GM10248 (cell line): ENCODE results near the gene GPD2.

ENCODE experiments used
- CTCF ChIA-PET: fragments of 300-600 bp; sonication (Branson Sonifier 250); formaldehyde crosslinking; extraction: SDS; loops from one replicate; lab custom pipeline; 2021; ENCODE audit warnings: antibody characterized with exemption; lab: Yijun Ruan, JAX
- POLR2A ChIA-PET: fragments of 350-650 bp; sonication (Branson Sonifier 250); formaldehyde crosslinking; extraction: SDS; loops from one replicate; lab custom pipeline; 2020; ENCODE audit warnings: antibody characterized with exemption; lab: Yijun Ruan, JAX
- DNase-seq: peaks from one replicate; pipeline ENCODE4 v3.0.0; 2012; ENCODE audit errors: extremely low spot score
- TF ChIP-seq, protein P1 (sequence below): IDR thresholded peaks from 2 replicates; pipeline ENCODE4 v1.5.1; 2012; ENCODE audit warnings: mild to moderate bottlenecking, low read depth; ENCODE audit errors: extremely low read depth, missing control alignments, control extremely low read depth

Gene GPD2

GRCh38 chr2:156574112-156574511 lies 137.9 kb downstream of the GPD2 start:
- TF ChIP-seq, protein P1, sequence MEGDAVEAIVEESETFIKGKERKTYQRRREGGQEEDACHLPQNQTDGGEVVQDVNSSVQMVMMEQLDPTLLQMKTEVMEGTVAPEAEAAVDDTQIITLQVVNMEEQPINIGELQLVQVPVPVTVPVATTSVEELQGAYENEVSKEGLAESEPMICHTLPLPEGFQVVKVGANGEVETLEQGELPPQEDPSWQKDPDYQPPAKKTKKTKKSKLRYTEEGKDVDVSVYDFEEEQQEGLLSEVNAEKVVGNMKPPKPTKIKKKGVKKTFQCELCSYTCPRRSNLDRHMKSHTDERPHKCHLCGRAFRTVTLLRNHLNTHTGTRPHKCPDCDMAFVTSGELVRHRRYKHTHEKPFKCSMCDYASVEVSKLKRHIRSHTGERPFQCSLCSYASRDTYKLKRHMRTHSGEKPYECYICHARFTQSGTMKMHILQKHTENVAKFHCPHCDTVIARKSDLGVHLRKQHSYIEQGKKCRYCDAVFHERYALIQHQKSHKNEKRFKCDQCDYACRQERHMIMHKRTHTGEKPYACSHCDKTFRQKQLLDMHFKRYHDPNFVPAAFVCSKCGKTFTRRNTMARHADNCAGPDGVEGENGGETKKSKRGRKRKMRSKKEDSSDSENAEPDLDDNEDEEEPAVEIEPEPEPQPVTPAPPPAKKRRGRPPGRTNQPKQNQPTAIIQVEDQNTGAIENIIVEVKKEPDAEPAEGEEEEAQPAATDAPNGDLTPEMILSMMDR = no peak
- ChIA-PET CTCF (interaction anchor here (1.1 to 1.8 kb wide), 6 partner anchors 9 to 239 kb away, joined by 3 to 6 read pairs (median 4); no protein-coding TSS in a partner anchor), POLR2A (no interaction called here)
- DNase-seq = no peak

DNA sequence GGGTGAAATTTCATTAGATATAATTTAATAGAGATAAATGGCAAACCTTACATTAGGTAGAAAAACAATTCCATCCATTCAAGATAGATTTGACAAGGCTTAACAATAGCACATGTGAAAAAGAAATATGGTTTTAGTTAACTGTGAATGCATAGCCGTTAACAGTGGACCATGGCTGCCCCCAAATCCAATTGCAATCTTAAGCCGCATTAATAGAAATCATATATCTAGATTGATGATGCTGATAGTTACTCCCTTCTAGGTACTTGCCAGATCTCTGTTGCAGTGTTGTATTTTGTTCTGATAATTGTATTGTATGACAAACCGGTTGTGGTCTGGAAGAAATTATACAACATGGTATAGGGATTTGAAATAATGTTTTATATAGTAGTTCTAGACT lies 139.8 kb downstream of the GPD2 start:
- TF ChIP-seq, protein P1 = no peak
- CTCF ChIA-PET = interaction anchor here (1.1 to 2.6 kb wide), 2 partner anchors 13 to 28 kb away, joined by 3 to 9 read pairs; no protein-coding TSS in a partner anchor
- POLR2A ChIA-PET = no interaction called here
- no peak for DNase-seq

GRCh38 chr2:156580501-156580900 lies 144.3 kb downstream of the GPD2 start:
- CTCF ChIA-PET = interaction anchor here (2.1 kb wide), 1 partner anchor 9 kb away, joined by 8 read pairs; no protein-coding TSS in a partner anchor
- POLR2A ChIA-PET = no interaction called here
- TF ChIP-seq, protein P1 = no peak
- no peak for DNase-seq

GRCh38 chr2:156581280-156581679 lies 145.1 kb downstream of the GPD2 start:
- TF ChIP-seq, protein P1 = no peak
- POLR2A ChIA-PET = no interaction called here
- no peak for DNase-seq
- CTCF ChIA-PET = interaction anchor here (0.8 to 2.1 kb wide), 2 partner anchors 8 to 11 kb away, joined by 3 to 8 read pairs; no protein-coding TSS in a partner anchor

DNA sequence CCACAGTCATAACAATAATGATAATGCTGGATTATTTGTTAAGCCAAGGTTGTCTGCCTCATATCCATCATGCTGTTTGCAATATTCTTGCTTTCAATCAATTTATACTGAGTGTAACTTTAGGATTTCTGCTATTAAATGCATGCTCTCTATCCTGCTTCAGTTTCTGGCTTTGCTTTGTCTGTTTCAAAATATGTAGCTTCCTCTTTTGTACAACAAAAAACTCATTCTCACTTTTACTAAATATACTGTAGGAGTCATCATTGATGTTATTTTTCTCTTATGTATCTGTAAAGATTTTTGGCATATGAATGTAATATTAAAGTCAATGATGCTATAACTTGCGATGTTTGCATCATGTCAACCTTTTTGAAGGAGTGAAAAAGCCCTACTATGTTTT lies 149.3 kb downstream of the GPD2 start:
- TF ChIP-seq, protein P1 = no peak
- DNase-seq = no peak
- POLR2A ChIA-PET = no interaction called here
- CTCF ChIA-PET = interaction anchor here (1.0 to 1.5 kb wide), 2 partner anchors 244 to 251 kb away, joined by 3 to 4 read pairs; no protein-coding TSS in a partner anchor

GRCh38 chr2:156586621-156587020 lies 150.4 kb downstream of the GPD2 start:
- CTCF ChIA-PET = interaction anchor here (1.0 to 4.8 kb wide), 5 partner anchors 10 to 257 kb away, joined by 3 to 51 read pairs (median 3); no protein-coding TSS in a partner anchor
- no peak for DNase-seq
- TF ChIP-seq, protein P1 = no peak
- POLR2A ChIA-PET = no interaction called here
